ENCODE measurements around the gene ARRB2. TPM values are rescaled to one million over a fixed set of nuclear protein-coding genes. Genes with fewer than 3 reads are reported as not detected.

ARRB2 gene
- total RNA-seq, 2 experiments from 2014 or later: 163 to 176 TPM

GRCh38 chr17:4766201-4766600, 55.8 kb downstream of the ARRB2 start:
- no peaks in the 10 kb centered on the region for H3K27me3 Mint-ChIP-seq
- peaks cover 2% of the 10 kb centered on the region for H3K4me1 Mint-ChIP-seq (ENCODE audit: low read depth)
- ChIA-PET CTCF (interaction anchor here (1.3 kb wide), 1 partner anchor 54 kb away, joined by 3 read pairs; no protein-coding TSS in a partner anchor), POLR2A (no interaction called here)
- TF ChIP-seq CTCF (IDR thresholded peaks at IDR 0.05): no peak
- intact Hi-C loops (cut with micrococcal nuclease): no loop called here
- no peak overlapping the region for H3K4me3 Mint-ChIP-seq
- ATAC-seq: no peak
- H3K36me3 Mint-ChIP-seq (ENCODE audit: low read depth): no peaks in the 10 kb centered on the region
- no peak overlapping the region for H3K27ac Mint-ChIP-seq
- no peak for DNase-seq
- no peaks in the 10 kb centered on the region for H3K9me3 Mint-ChIP-seq

- Mint-ChIP-seq H3K36me3 (ENCODE audit: low read depth) (no peaks in the 10 kb centered on the region), H3K27me3 (no peaks in the 10 kb centered on the region), H3K9me3 (no peaks in the 10 kb centered on the region), H3K27ac (no peak overlapping the region), H3K4me1 (ENCODE audit: low read depth) (peaks cover 6% of the 10 kb centered on the region), H3K4me3 (no peak overlapping the region)
- ChIA-PET POLR2A (interaction anchor here (0.5 kb wide), 1 partner anchor 170 kb away, joined by 3 read pairs; no protein-coding TSS in a partner anchor), CTCF (interaction anchor here (1.3 kb wide), 1 partner anchor 53 kb away, joined by 3 read pairs; no protein-coding TSS in a partner anchor)
- intact Hi-C loops (cut with micrococcal nuclease): no loop called here
- no peak for TF ChIP-seq CTCF (IDR thresholded peaks at IDR 0.05)
- ATAC-seq (no peak), DNase-seq (no peak)
Observed at GRCh38 chr17:4766723-4767122, 56.3 kb downstream of the ARRB2 start.

GRCh38 chr17:4768298-4768697, 57.9 kb downstream of the ARRB2 start:
- peaks cover 6% of the 10 kb centered on the region for H3K4me1 Mint-ChIP-seq (ENCODE audit: low read depth)
- POLR2A ChIA-PET: no interaction called here

GRCh38 chr17:4769628-4770027, 59.2 kb downstream of the ARRB2 start:
- intact Hi-C loops (cut with micrococcal nuclease): no loop called here
- ChIA-PET CTCF (no interaction called here), POLR2A (no interaction called here)

More at GRCh38 chr17:4768298-4768697, 57.9 kb downstream of the ARRB2 start:
- no peak overlapping the region for H3K4me3 Mint-ChIP-seq
- DNase-seq (no peak), ATAC-seq (no peak)
- intact Hi-C loops (cut with micrococcal nuclease): no loop called here
- no peaks in the 10 kb centered on the region for H3K9me3 Mint-ChIP-seq
- no peak overlapping the region for H3K27ac Mint-ChIP-seq
- CTCF ChIA-PET: no interaction called here
- H3K27me3 Mint-ChIP-seq: no peaks in the 10 kb centered on the region
- TF ChIP-seq CTCF (IDR thresholded peaks at IDR 0.05): no peak
- no peaks in the 10 kb centered on the region for H3K36me3 Mint-ChIP-seq (ENCODE audit: low read depth)

More at GRCh38 chr17:4769628-4770027, 59.2 kb downstream of the ARRB2 start:
- Mint-ChIP-seq H3K9me3 (no peaks in the 10 kb centered on the region), H3K36me3 (ENCODE audit: low read depth) (no peaks in the 10 kb centered on the region), H3K27me3 (peaks cover 2% of the 10 kb centered on the region), H3K4me1 (ENCODE audit: low read depth) (peaks cover 6% of the 10 kb centered on the region), H3K27ac (no peak overlapping the region), H3K4me3 (no peak overlapping the region)
- TF ChIP-seq CTCF (IDR thresholded peaks at IDR 0.05): no peak
- DNase-seq: no peak
- ATAC-seq: no peak

Other genes starting within 250 kb of the ARRB2 start
- 1 to 10 TPM in 1 of 2 experiments, under 1 TPM in 1; 0.95 to 1.2 TPM for gene SPNS2, start 211.8 kb upstream of the ARRB2 start, total RNA-seq
- gene MYBBP1A, start 155.2 kb upstream of the ARRB2 start, total RNA-seq: 100 to 1,000 TPM; 104 to 107 TPM
- gene GGT6, start 150.1 kb upstream of the ARRB2 start, total RNA-seq: not detected
- gene SMTNL2, start 126.1 kb upstream of the ARRB2 start, total RNA-seq: not detected
- not detected for gene ALOX15, start 69.0 kb upstream of the ARRB2 start, total RNA-seq
- 100 to 1,000 TPM; 108 to 117 TPM for gene PELP1, start 6.5 kb upstream of the ARRB2 start, total RNA-seq
- gene MED11, start 20.8 kb downstream of the ARRB2 start, total RNA-seq: 10 to 100 TPM; 19.0 to 23.8 TPM
- gene ZMYND15, start 29.2 kb downstream of the ARRB2 start, total RNA-seq: not detected
- 1 to 10 TPM; 2.0 to 2.5 TPM for gene CXCL16, start 29.3 kb downstream of the ARRB2 start, total RNA-seq
- gene TM4SF5, start 61.3 kb downstream of the ARRB2 start, total RNA-seq: not detected
- not detected for gene VMO1, start 75.7 kb downstream of the ARRB2 start, total RNA-seq
- gene GLTPD2, start 78.3 kb downstream of the ARRB2 start, total RNA-seq: not detected
- gene PSMB6, start 85.5 kb downstream of the ARRB2 start, total RNA-seq: 100 to 1,000 TPM; 131 to 139 TPM
- 1 to 10 TPM; 6.2 to 6.8 TPM for gene PLD2, start 96.5 kb downstream of the ARRB2 start, total RNA-seq
- 10 to 100 TPM; 50.8 to 51.5 TPM for gene MINK1, start 122.7 kb downstream of the ARRB2 start, total RNA-seq
- 1 to 10 TPM; 3.0 to 3.6 TPM for gene C17orf107, start 188.9 kb downstream of the ARRB2 start, total RNA-seq
- gene CHRNE, start 192.5 kb downstream of the ARRB2 start, total RNA-seq: under 1 TPM; 0.45 to 0.78 TPM
- not detected for gene GP1BA, start 221.6 kb downstream of the ARRB2 start, total RNA-seq
- gene SLC25A11, start 229.4 kb downstream of the ARRB2 start, total RNA-seq: 10 to 100 TPM; 80.8 to 87.0 TPM
- 100 to 1,000 TPM; 144 to 152 TPM for gene RNF167, start 229.6 kb downstream of the ARRB2 start, total RNA-seq
- 1,000 to 10,000 TPM; 1,726 to 1,759 TPM for gene PFN1, start 237.9 kb downstream of the ARRB2 start, total RNA-seq
- gene ENO3, start 240.5 kb downstream of the ARRB2 start, total RNA-seq: 10 to 100 TPM; 31.3 to 34.0 TPM